KMS-11 (cell line): ENCODE results near the gene MYO18A.

ENCODE experiments used
- H2AFZ ChIP-seq: fragments of 200-600 bp; sonication (generic); 2 replicates; pipeline ENCODE4 v1.6.1; 2016; ENCODE audit warnings: antibody characterized with exemption, mixed run types, low read depth
- H3K27ac ChIP-seq: fragments of 200-600 bp; sonication (generic); 2 replicates; pipeline ENCODE4 v1.6.1; 2016; ENCODE audit warnings: mild to moderate bottlenecking, mixed run types
- H3K27me3 ChIP-seq: fragments of 200-600 bp; sonication (generic); 2 replicates; pipeline ENCODE4 v1.6.1; 2017; ENCODE audit warnings: mild to moderate bottlenecking, low read depth, mixed run types, moderate library complexity; ENCODE audit not compliant: insufficient read depth
- H3K36me3 ChIP-seq: fragments of 200-600 bp; sonication (generic); 2 replicates; pipeline ENCODE4 v1.6.1; 2017; ENCODE audit warnings: mild to moderate bottlenecking, mixed run types; ENCODE audit not compliant: insufficient read depth
- H3K4me1 ChIP-seq: fragments of 200-600 bp; sonication (generic); 2 replicates; pipeline ENCODE4 v1.6.1; 2016; ENCODE audit warnings: mild to moderate bottlenecking, low read depth, mixed run types; ENCODE audit not compliant: poor library complexity, severe bottlenecking
- H3K4me2 ChIP-seq: fragments of 200-600 bp; sonication (generic); 2 replicates; pipeline ENCODE4 v1.7.0; 2016; ENCODE audit warnings: mild to moderate bottlenecking, mixed run types
- H3K4me3 ChIP-seq: fragments of 200-600 bp; sonication (generic); IDR thresholded peaks from 2 replicates; pipeline ENCODE4 v1.6.1; 2017; ENCODE audit warnings: low read depth, low read length, mixed read lengths; ENCODE audit not compliant: insufficient read depth
- H3K79me2 ChIP-seq: fragments of 200-600 bp; sonication (generic); 2 replicates; pipeline ENCODE4 v1.6.1; 2016; ENCODE audit warnings: low read depth, mixed run types; ENCODE audit not compliant: insufficient read depth
- H3K9ac ChIP-seq: fragments of 200-600 bp; sonication (generic); 2 replicates; pipeline ENCODE4 v1.6.1; 2016; ENCODE audit warnings: mild to moderate bottlenecking, mixed run types
- H4K20me1 ChIP-seq: fragments of 200-600 bp; sonication (generic); 2 replicates; pipeline ENCODE4 v1.6.1; 2016; ENCODE audit warnings: mild to moderate bottlenecking, mixed run types; ENCODE audit not compliant: insufficient read depth
- CTCF ChIP-seq: fragments of 200-600 bp; sonication (generic); conservative IDR thresholded peaks from 2 replicates; pipeline ENCODE4 v1.6.1; 2017; ENCODE audit warnings: low read depth, mild to moderate bottlenecking, antibody characterized with exemption, low read length, moderate library complexity, mixed read lengths

The MYO18A gene

GRCh38 chr17:29214215-29215146, 34.3 kb upstream of the MYO18A start:
- Histone ChIP-seq H3K4me2 (no peak overlapping the region), H3K36me3 (no peaks in the 10 kb centered on the region), H3K4me3 (no peak overlapping the region), H3K27ac (no peak overlapping the region), H3K4me1 (no peaks in the 10 kb centered on the region), H3K27me3 (no peaks in the 10 kb centered on the region), H3K9ac (no peak overlapping the region), H4K20me1 (no peaks in the 10 kb centered on the region), H2AFZ (no peak overlapping the region), H3K79me2 (no peaks in the 10 kb centered on the region)
- no peak for TF ChIP-seq CTCF

- TF ChIP-seq CTCF: no peak
- Histone ChIP-seq H3K27ac (no peak overlapping the region), H3K4me1 (no peaks in the 10 kb centered on the region), H3K4me2 (no peak overlapping the region), H3K9ac (no peak overlapping the region), H4K20me1 (no peaks in the 10 kb centered on the region), H3K36me3 (no peaks in the 10 kb centered on the region), H3K79me2 (no peaks in the 10 kb centered on the region), H3K27me3 (no peaks in the 10 kb centered on the region), H3K4me3 (no peak overlapping the region), H2AFZ (no peak overlapping the region)
Observed at GRCh38 chr17:29212681-29213121, 32.5 kb upstream of the MYO18A start.

- no peaks in the 10 kb centered on the region for H3K4me1 ChIP-seq
- no peaks in the 10 kb centered on the region for H3K27me3 ChIP-seq
- H3K36me3 ChIP-seq: no peaks in the 10 kb centered on the region
- no peak for TF ChIP-seq CTCF
- no peak overlapping the region for H3K4me2 ChIP-seq
- no peaks in the 10 kb centered on the region for H3K79me2 ChIP-seq
- no peak overlapping the region for H3K4me3 ChIP-seq
- H2AFZ ChIP-seq: no peak overlapping the region
- H3K9ac ChIP-seq: no peak overlapping the region
- H3K27ac ChIP-seq: no peak overlapping the region
- no peaks in the 10 kb centered on the region for H4K20me1 ChIP-seq
Observed at GRCh38 chr17:29212094-29212631, 32.0 kb upstream of the MYO18A start.

GRCh38 chr17:29210879-29211278, 30.7 kb upstream of the MYO18A start:
- Histone ChIP-seq H3K27ac (no peak overlapping the region), H3K9ac (no peak overlapping the region), H2AFZ (no peak overlapping the region), H3K4me3 (no peak overlapping the region), H3K4me1 (no peaks in the 10 kb centered on the region), H3K27me3 (no peaks in the 10 kb centered on the region), H4K20me1 (no peaks in the 10 kb centered on the region), H3K4me2 (no peak overlapping the region), H3K79me2 (no peaks in the 10 kb centered on the region), H3K36me3 (no peaks in the 10 kb centered on the region)
- no peak for TF ChIP-seq CTCF
